ENCODE measurements around the gene GGTLC2.

DNA sequence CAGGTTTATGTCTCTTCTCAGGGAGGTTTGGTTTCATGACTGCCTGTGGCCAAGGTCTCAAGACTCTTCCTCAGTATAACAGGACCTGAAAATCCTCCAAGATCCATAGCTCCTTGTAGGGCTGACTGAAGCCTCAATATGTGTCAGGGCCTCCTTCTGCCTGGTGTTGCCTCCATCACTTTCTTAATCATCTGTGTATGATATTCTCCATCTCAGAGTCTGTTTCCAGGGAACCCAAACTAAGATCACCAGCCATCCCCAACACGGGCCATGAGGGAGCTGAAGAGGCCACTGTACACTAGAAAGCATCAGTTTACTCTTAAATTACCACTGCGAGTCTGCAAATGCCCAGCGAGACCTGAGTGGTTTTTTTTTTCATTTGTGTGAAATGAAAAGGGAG is 17.7 kb downstream of the GGTLC2 start:
- TF ChIP-seq, protein P1, sequence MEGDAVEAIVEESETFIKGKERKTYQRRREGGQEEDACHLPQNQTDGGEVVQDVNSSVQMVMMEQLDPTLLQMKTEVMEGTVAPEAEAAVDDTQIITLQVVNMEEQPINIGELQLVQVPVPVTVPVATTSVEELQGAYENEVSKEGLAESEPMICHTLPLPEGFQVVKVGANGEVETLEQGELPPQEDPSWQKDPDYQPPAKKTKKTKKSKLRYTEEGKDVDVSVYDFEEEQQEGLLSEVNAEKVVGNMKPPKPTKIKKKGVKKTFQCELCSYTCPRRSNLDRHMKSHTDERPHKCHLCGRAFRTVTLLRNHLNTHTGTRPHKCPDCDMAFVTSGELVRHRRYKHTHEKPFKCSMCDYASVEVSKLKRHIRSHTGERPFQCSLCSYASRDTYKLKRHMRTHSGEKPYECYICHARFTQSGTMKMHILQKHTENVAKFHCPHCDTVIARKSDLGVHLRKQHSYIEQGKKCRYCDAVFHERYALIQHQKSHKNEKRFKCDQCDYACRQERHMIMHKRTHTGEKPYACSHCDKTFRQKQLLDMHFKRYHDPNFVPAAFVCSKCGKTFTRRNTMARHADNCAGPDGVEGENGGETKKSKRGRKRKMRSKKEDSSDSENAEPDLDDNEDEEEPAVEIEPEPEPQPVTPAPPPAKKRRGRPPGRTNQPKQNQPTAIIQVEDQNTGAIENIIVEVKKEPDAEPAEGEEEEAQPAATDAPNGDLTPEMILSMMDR (IDR thresholded peaks at IDR 0.05), result no peak
- TF ChIP-seq EP300 (IDR thresholded peaks at IDR 0.05), result no peak
- TF ChIP-seq POLR2A (IDR thresholded peaks at IDR 0.05), result no peak
